WTC11 (cell line): ENCODE measurements around the gene TIMM21. TPM values are rescaled to one million over a fixed set of nuclear protein-coding genes. Genes with fewer than 3 reads are reported as not detected.

Source experiments
- ATAC-seq: fragments of 200-7000 bp; cut with Tn5 transposase; 2 replicates; pipeline ENCODE4 v1.10.0; 2021; ENCODE audit warnings: mild to moderate bottlenecking, moderate library complexity
- CTCF ChIA-PET: fragments of 300-600 bp; sonication (Branson Sonifier 250); formaldehyde crosslinking; loops from one replicate; lab custom pipeline; 2021; ENCODE audit warnings: antibody characterized with exemption; lab: Charles Lee
- POLR2A ChIA-PET: fragments of 350-600 bp; sonication (Branson Sonifier 250); formaldehyde crosslinking; loops from one replicate; lab custom pipeline; 2021; ENCODE audit warnings: antibody characterized with exemption; lab: Charles Lee
- DNase-seq: peaks from one replicate; pipeline ENCODE4 v3.0.0; 2021; ENCODE audit warnings: low spot score
- H3K27ac Mint-ChIP-seq: 2 replicates; pipeline ENCODE4 v1.8.0; 2021; ENCODE audit warnings: mixed read lengths
- H3K27me3 Mint-ChIP-seq: 2 replicates; pipeline ENCODE4 v1.8.0; 2021; ENCODE audit warnings: low read depth, mild to moderate bottlenecking, moderate library complexity, mixed read lengths
- H3K36me3 Mint-ChIP-seq: 2 replicates; pipeline ENCODE4 v1.8.0; 2021; ENCODE audit warnings: mixed read lengths
- H3K4me1 Mint-ChIP-seq: 2 replicates; pipeline ENCODE4 v1.8.0; 2022; ENCODE audit warnings: mixed read lengths
- H3K4me3 Mint-ChIP-seq: 2 replicates; pipeline ENCODE4 v1.8.0; 2021; ENCODE audit warnings: mild to moderate bottlenecking, moderate library complexity, mixed read lengths
- H3K9me3 Mint-ChIP-seq: 2 replicates; pipeline ENCODE4 v1.8.0; 2021; ENCODE audit warnings: mixed read lengths
- CBFB ChIP-seq: sonication (generic); formaldehyde crosslinking; IDR thresholded peaks from 2 replicates; pipeline ENCODE4 v1.8.1; 2022; ENCODE audit warnings: mild to moderate bottlenecking, low read depth, missing genetic modification reagents
- CREM ChIP-seq: sonication (generic); formaldehyde crosslinking; IDR thresholded peaks from 2 replicates; pipeline ENCODE4 v1.8.1; 2022; ENCODE audit warnings: mild to moderate bottlenecking, missing genetic modification reagents, moderate library complexity
- FOXJ3 ChIP-seq: sonication (generic); formaldehyde crosslinking; IDR thresholded peaks from 2 replicates; pipeline ENCODE4 v1.9.0; 2021; ENCODE audit warnings: missing genetic modification reagents, mild to moderate bottlenecking, borderline replicate concordance
- FOXK1 ChIP-seq: sonication (generic); formaldehyde crosslinking; IDR thresholded peaks from 2 replicates; pipeline ENCODE4 v1.8.0; 2022; ENCODE audit warnings: mild to moderate bottlenecking, moderate library complexity, missing genetic modification reagents
- FOXP4 ChIP-seq: sonication (generic); formaldehyde crosslinking; IDR thresholded peaks from 2 replicates; pipeline ENCODE4 v1.8.0; 2022; ENCODE audit warnings: mild to moderate bottlenecking, missing genetic modification reagents
- JAZF1 ChIP-seq: fragments of 250-450 bp; sonication (Bioruptor Pico); IDR thresholded peaks from 2 replicates; pipeline ENCODE4 v1.9.0; 2021; ENCODE audit warnings: moderate library complexity, mild to moderate bottlenecking, inconsistent platforms
- NR1H2 ChIP-seq: sonication (generic); formaldehyde crosslinking; IDR thresholded peaks from 2 replicates; pipeline ENCODE4 v1.9.0; 2021; ENCODE audit warnings: mild to moderate bottlenecking, moderate library complexity, missing genetic modification reagents
- PREB ChIP-seq: sonication (generic); formaldehyde crosslinking; IDR thresholded peaks from 2 replicates; pipeline ENCODE4 v1.8.1; 2022; ENCODE audit warnings: mild to moderate bottlenecking, missing genetic modification reagents, moderate library complexity, borderline replicate concordance
- RELA ChIP-seq: sonication (generic); formaldehyde crosslinking; IDR thresholded peaks from 2 replicates; pipeline ENCODE4 v1.8.1; 2022; ENCODE audit warnings: missing genetic modification reagents, mild to moderate bottlenecking, borderline replicate concordance
- SOX15 ChIP-seq: fragments of 250-450 bp; sonication (Bioruptor Pico); IDR thresholded peaks from 2 replicates; pipeline ENCODE4 v1.9.0; 2021; ENCODE audit warnings: mild to moderate bottlenecking
- SP1 ChIP-seq: sonication (generic); formaldehyde crosslinking; conservative IDR thresholded peaks from 2 replicates; pipeline ENCODE4 v1.8.1; 2022; ENCODE audit warnings: missing genetic modification reagents
- TCF7 ChIP-seq: sonication (generic); formaldehyde crosslinking; IDR thresholded peaks from 2 replicates; pipeline ENCODE4 v1.8.0; 2022; ENCODE audit warnings: mild to moderate bottlenecking, low read depth, missing genetic modification reagents, moderate library complexity
- ZNF281 ChIP-seq: sonication (generic); formaldehyde crosslinking; IDR thresholded peaks from 2 replicates; pipeline ENCODE4 v1.8.0; 2023; ENCODE audit warnings: mild to moderate bottlenecking, missing genetic modification reagents
- ZNF416 ChIP-seq: fragments of 250-450 bp; sonication (Bioruptor Pico); IDR thresholded peaks from 2 replicates; pipeline ENCODE4 v1.9.0; 2021; ENCODE audit warnings: mild to moderate bottlenecking, inconsistent platforms
- ZNF512 ChIP-seq: sonication (generic); formaldehyde crosslinking; IDR thresholded peaks from 2 replicates; pipeline ENCODE4 v1.8.1; 2022; ENCODE audit warnings: missing genetic modification reagents, borderline replicate concordance
- total RNA-seq: library from RNA; stranded (reverse); gene quantifications from 3 replicates; pipeline ENCODE4 v1.2.3, GENCODE V29; 2021
- TF ChIP-seq, protein P1 (sequence below): sonication (generic); formaldehyde crosslinking; IDR thresholded peaks from 2 replicates; pipeline ENCODE4 v1.8.0; 2022; ENCODE audit warnings: mild to moderate bottlenecking, missing genetic modification reagents
- TF ChIP-seq, protein P2 (sequence below): sonication (generic); formaldehyde crosslinking; IDR thresholded peaks from 2 replicates; pipeline ENCODE4 v1.8.1; 2023; ENCODE audit warnings: mild to moderate bottlenecking, missing genetic modification reagents
- TF ChIP-seq, protein P3 (sequence below): sonication (generic); formaldehyde crosslinking; IDR thresholded peaks from 2 replicates; pipeline ENCODE4 v1.8.0; 2023; ENCODE audit warnings: missing genetic modification reagents, mild to moderate bottlenecking, borderline replicate concordance

TIMM21 gene
- total RNA-seq, 1 experiment from 2014 or later: 47.7 TPM

- TF ChIP-seq, protein P1, sequence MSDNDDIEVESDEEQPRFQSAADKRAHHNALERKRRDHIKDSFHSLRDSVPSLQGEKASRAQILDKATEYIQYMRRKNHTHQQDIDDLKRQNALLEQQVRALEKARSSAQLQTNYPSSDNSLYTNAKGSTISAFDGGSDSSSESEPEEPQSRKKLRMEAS: peak; percentile 59
- TF ChIP-seq JAZF1 (no peak), RELA (CRISPR knock-in tag) (no peak), TCF7 (CRISPR knock-in tag) (no peak), FOXP4 (no peak), CBFB (CRISPR knock-in tag) (no peak), FOXJ3 (no peak)
- TF ChIP-seq, all 79 proteins: peak for 14
Observed at GRCh38 chr18:74147779-74148542, at the start of gene TIMM21, which contains the start of gene FBXO15 (continued).

DNA sequence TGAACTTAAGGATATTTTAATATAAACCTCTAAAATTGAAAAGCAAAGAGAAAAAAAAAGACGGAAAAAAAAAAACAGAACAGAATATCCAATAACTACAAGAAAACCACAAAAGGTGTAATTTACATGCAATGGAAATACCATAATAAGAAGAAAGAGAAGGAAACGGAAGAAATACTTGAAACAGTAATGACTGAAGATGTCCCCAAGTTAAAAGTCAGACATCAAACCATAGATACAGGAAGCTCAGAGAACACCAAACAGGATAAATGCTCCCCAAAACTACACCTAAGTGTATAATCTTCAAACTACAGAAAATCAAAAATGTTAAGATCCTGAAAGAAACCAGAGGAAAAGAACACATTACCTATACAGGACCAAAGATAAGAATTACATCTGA is 39.9 kb upstream of the TIMM21 start:
- no peak for ATAC-seq

DNA sequence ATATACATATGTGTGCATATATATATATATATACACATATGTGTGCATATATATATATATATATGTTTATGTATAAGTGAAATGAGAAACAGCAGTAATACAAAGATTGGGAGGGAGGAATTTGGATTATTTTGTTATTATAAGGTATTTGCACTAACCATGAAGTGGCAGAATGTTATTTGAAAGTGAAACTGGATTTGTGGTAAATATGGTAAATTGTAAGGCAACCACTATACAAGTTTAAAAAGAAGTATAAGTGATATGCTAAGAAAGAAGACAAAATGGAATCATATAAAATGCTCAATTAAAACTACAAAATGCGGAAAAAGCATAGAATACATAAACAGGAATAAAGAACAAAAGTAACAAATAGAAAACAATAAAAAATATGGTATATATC is 38.2 kb upstream of the TIMM21 start:
- Mint-ChIP-seq H3K4me1 (peaks cover 17% of the 10 kb centered on the region), H3K27ac (no peak overlapping the region), H3K4me3 (no peak overlapping the region), H3K9me3 (peaks cover 48% of the 10 kb centered on the region), H3K27me3 (peaks cover 3% of the 10 kb centered on the region), H3K36me3 (peaks cover 29% of the 10 kb centered on the region)
- DNase-seq: no peak
- ChIA-PET POLR2A (no interaction called here), CTCF (no interaction called here)
- no peak for ATAC-seq
- TF ChIP-seq NR1H2 (no peak), SP1 (CRISPR knock-in tag) (no peak), ZNF281 (CRISPR knock-in tag) (no peak), CREM (CRISPR knock-in tag) (no peak), FOXK1 (CRISPR knock-in tag) (no peak), PREB (no peak), ZNF512 (no peak), SOX15 (CRISPR knock-in tag) (no peak)
- TF ChIP-seq, protein P2, sequence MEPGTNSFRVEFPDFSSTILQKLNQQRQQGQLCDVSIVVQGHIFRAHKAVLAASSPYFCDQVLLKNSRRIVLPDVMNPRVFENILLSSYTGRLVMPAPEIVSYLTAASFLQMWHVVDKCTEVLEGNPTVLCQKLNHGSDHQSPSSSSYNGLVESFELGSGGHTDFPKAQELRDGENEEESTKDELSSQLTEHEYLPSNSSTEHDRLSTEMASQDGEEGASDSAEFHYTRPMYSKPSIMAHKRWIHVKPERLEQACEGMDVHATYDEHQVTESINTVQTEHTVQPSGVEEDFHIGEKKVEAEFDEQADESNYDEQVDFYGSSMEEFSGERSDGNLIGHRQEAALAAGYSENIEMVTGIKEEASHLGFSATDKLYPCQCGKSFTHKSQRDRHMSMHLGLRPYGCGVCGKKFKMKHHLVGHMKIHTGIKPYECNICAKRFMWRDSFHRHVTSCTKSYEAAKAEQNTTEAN (CRISPR knock-in tag): no peak
- TF ChIP-seq, protein P3, sequence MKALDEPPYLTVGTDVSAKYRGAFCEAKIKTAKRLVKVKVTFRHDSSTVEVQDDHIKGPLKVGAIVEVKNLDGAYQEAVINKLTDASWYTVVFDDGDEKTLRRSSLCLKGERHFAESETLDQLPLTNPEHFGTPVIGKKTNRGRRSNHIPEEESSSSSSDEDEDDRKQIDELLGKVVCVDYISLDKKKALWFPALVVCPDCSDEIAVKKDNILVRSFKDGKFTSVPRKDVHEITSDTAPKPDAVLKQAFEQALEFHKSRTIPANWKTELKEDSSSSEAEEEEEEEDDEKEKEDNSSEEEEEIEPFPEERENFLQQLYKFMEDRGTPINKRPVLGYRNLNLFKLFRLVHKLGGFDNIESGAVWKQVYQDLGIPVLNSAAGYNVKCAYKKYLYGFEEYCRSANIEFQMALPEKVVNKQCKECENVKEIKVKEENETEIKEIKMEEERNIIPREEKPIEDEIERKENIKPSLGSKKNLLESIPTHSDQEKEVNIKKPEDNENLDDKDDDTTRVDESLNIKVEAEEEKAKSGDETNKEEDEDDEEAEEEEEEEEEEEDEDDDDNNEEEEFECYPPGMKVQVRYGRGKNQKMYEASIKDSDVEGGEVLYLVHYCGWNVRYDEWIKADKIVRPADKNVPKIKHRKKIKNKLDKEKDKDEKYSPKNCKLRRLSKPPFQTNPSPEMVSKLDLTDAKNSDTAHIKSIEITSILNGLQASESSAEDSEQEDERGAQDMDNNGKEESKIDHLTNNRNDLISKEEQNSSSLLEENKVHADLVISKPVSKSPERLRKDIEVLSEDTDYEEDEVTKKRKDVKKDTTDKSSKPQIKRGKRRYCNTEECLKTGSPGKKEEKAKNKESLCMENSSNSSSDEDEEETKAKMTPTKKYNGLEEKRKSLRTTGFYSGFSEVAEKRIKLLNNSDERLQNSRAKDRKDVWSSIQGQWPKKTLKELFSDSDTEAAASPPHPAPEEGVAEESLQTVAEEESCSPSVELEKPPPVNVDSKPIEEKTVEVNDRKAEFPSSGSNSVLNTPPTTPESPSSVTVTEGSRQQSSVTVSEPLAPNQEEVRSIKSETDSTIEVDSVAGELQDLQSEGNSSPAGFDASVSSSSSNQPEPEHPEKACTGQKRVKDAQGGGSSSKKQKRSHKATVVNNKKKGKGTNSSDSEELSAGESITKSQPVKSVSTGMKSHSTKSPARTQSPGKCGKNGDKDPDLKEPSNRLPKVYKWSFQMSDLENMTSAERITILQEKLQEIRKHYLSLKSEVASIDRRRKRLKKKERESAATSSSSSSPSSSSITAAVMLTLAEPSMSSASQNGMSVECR (CRISPR knock-in tag): no peak

More for the DNA sequence above, 39.9 kb upstream of the TIMM21 start:
- no peak for TF ChIP-seq ZNF416
- TF ChIP-seq, protein P1: no peak
- TF ChIP-seq FOXK1 (CRISPR knock-in tag): no peak
- Mint-ChIP-seq H3K4me3 (no peak overlapping the region), H3K4me1 (no peaks in the 10 kb centered on the region; the same call in 1 of the 2 replicates), H3K9me3 (peaks cover 45% of the 10 kb centered on the region), H3K27ac (no peak overlapping the region), H3K27me3 (no peaks in the 10 kb centered on the region; the same call in 1 of the 2 replicates), H3K36me3 (peaks cover 25% of the 10 kb centered on the region)
- DNase-seq: no peak
- ChIA-PET CTCF (interaction anchor here (1.7 kb wide), 1 partner anchor 26 kb away, joined by 6 read pairs; no protein-coding TSS in a partner anchor), POLR2A (no interaction called here)
